Activated gamma-delta T cell treated with anti-CD3 and anti-CD28 coated beads, Interleukin-2, amount 50 U/mL, for 16 hours (primary cell): ENCODE data around the gene FAM120B.
"Not testable (repeated sequence)": the region's sequence is repeated elsewhere in the genome, so short reads cannot be mapped to it uniquely, and the experiment has no call there.

ENCODE experiments used
- DNase-seq: peaks from one replicate; pipeline ENCODE4 v3.0.0-alpha.2; 2020; ENCODE audit warnings: low read depth

Gene FAM120B

DNA sequence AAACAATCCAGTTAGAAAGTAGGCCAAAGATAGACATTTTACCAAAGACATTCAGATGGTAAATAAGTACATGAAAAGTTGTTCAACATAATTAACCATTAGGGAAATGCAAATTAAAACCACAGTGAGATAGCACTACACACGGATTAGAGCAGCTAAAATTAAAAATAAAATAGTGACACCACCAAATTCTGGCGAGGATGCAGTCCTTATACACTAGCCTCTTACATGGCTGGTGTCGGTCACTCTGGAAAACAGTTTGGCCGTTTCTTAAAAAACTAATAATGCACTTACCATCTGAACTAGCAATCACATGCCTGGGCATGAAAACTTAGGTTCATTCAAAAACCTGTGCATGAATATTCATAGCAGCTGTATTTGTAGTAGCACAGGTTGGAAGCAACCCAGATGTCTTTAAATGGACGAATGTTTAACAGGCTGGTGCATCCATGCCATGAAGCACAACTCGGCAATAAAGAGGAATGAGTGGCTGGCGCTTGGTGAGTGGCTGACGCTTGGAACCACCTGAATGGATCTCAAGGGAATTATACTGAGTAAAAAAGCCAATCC is 77.0 kb downstream of the FAM120B start:
- DNase-seq = no peak

DNA sequence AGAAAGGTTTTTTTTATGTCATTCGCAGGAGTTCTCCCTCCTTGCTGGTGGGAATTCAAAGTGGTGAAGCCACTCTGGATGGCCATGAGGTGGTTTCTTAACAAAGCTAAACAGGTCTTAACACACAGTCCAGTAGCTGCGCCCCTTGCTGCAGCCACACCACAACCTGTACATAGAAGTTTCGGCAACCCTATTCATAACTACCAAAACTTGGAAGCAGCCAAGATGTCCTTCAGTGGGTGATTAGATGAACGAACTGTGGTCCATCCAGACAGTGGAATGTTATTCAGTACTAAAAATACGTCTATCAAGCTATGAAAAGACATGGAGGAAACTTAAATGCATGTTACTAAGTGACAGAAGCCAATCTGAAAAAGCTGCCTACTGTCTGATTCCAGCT is 78.9 kb downstream of the FAM120B start:
- no peak for DNase-seq

DNA sequence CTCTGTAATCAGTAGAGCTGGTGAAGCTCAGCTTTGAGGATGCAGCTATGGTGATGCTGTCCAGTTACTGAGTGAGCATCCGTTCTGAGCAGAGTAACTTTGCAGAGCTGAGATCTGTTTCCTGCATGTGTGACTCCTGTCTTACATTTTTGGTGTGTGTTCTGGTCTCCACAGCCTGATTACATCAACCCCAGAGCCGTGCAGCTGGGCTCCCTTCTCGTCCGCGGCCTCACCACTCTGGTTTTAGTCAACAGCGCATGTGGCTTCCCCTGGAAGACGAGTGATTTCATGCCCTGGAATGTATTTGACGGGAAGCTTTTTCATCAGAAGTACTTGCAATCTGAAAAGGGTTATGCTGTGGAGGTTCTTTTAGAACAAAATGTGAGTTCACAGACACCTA is 81.6 kb downstream of the FAM120B start:
- no peak for DNase-seq

DNA sequence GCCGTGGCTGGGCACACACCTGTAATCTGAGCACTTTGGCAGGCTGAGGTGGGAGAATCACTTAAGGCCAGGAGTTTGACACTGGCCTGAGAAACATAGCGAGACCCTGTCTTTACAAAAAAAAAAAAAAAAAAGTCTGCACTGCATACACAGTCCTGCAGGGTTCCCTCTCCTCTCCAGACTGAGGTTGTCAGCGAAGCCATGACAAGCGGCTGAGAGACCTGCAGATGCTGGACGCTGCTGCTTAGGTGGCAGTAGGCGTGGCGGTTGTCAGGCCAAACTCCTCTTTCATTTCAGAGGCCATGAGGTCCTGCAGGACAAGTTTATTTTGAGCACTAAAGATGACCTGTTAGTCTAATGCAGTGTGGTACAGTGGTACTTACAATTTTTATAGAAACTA is 86.5 kb downstream of the FAM120B start:
- DNase-seq = no peak

DNA sequence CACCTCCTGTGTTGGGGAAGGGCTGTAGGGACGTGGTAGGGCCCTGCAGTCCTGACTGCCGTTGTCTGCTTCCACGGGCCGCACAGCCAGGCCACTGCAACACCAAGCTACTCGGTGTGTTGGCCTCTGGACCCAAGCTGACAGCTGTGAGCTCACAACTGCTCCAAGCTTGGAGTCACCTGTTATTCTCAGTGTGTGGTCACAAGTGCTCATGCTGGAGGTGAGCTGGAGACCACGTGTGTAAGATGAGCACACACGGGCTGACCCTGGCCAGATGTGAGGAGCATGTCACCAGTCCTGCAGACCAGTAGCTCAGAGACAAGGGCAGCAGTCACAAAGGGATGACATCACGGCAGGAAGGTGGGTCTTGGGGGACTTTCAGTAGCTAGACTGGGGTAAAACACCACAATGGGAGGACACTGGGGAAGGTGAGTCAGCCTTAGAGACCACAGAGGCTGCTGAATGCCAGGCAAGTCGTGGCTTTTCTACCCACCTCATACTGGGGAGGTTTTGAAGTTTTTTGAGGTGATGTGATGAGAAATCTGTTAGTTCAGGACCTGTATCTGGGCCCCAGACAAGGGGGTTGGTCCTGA is 87.3 kb downstream of the FAM120B start:
- DNase-seq = peak; percentile 14

DNA sequence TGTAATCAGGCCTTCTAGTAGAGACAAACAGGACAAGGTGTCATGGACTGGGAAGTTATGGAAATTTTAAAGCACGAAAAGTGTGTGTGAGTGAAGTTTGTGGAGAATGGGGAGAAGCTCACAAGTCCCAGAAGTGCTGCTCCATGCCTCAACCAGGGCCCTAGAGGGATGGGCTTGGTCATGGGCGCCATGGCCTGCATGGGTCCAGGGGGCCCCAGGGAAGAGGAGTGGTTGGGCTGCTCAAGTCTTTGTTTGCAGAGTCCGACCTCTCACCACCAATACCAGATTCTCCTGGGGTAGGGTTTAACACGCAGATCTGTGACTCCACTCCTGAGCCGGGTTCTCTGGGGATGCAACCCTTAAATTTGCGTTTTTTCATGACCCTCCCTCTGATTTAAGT is 88.4 kb downstream of the FAM120B start:
- DNase-seq = no peak

DNA sequence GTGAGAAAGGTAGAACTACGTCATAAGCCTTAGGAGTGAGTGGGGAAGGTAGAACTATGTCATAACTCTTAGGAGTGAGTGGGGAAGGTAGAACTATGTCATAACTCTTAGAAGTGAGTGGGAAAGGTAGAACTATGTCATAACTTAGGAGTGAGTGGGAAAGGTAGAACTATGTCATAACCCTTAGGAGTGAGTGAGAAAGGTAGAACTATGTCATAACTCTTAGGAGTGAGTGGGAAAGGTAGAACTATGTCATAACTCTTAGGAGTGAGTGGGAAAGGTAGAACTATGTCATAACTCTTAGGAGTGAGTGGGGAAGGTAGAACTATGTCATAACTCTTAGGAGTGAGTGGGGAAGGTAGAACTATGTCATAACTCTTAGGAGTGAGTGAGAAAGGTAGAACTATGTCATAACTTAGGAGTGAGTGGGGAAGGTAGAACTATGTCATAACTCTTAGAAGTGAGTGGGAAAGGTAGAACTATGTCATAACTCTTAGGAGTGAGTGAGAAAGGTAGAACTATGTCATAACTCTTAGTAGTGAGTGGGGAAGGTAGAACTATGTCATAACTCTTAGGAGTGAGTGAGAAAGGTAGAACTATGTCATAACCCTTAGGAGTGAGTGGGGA is 92.3 kb downstream of the FAM120B start:
- DNase-seq = not testable (repeated sequence)

DNA sequence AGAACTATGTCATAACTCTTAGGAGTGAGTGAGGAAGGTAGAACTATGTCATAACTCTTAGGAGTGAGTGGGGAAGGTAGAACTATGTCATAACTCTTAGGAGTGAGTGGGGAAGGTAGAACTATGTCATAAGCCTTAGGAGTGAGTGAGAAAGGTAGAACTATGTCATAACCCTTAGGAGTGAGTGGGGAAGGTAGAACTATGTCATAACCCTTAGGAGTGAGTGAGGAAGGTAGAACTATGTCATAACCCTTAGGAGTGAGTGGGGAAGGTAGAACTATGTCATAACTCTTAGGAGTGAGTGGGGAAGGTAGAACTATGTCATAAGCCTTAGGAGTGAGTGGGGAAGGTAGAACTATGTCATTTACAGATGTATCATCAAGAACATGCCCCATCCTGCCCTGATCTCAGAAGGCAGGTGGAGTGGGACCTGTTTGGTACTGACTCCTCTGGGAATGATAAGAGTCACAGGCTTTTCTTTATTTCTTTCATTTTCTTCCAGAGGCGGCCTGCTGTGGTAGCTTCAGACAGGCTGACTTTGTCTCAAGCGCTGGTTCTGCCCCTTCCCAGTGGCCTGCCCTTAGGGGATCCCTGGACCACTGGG is 93.5 kb downstream of the FAM120B start:
- not testable (repeated sequence) for DNase-seq

DNA sequence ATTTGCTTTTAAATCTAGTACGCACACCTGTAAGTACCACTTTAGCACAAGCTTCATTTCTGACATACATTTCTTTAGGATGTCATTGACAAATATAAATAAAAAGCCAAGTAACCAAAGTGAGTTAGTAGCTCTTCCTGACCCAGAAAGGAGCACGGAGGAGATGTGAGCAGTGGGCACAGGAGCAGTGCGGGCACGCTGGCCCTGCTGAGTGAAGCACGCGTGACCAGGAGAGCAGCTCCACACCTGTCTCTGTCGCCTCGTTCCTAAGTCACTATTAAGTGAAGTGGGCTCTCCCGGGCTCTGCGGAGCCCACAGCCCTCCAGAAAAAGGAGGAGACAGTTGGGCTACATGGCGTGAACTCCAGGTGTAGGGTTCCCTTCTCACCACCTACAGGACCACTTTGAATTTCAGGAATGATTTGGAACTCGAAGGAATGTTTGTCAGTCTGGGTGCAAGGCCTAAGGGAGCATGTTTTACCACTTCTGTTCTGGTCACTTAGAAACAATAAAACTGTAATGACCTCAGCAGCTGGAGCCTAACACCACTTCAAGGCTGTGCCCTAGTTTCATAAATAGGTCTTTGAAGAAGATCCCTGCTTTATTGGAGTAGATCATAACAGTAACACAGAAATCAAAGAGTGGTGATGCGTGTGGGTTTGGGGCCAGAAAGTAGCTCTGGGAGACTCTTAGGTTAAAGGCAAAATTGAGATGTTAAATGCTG is 95.9 kb downstream of the FAM120B start:
- no peak for DNase-seq

DNA sequence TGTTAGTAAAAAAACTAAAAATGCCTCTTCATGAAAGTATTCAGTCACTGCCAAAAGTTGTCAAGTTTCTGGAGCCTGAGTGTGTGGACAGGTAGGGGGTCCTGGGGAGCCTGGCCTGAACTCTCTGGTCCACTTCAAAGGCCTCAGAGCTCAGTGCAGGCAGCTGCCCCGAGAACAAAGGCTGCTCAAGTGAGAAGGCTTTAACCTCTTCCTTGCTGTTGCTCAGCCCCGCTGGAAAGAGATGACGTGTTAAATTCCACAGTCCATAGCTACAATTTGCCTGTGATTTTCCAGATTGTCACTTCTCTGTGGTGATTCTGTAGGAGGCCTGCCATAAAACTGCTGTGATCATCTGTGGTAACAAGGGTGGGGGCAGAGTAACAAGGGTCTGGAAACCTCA is 96.9 kb downstream of the FAM120B start:
- no peak for DNase-seq

DNA sequence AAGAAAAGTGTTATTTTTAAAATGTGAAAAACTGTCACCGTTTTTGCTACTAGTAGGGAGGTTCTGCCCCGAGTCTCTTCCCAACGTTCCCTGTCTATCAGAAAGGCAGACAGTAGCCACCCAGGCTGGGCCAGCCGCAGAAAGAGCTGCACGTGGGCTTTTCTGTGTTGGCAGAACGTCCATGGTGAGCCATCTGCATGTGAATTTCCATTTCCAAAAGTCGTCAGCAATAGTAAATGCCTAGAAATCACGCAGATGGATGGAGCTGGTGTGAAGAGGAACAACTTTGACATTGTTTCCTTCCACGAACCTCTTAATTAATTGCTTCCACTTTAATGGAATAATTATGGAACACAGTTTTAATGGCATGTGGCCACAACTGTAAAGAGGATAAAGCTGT is 97.5 kb downstream of the FAM120B start:
- no peak for DNase-seq

DNA sequence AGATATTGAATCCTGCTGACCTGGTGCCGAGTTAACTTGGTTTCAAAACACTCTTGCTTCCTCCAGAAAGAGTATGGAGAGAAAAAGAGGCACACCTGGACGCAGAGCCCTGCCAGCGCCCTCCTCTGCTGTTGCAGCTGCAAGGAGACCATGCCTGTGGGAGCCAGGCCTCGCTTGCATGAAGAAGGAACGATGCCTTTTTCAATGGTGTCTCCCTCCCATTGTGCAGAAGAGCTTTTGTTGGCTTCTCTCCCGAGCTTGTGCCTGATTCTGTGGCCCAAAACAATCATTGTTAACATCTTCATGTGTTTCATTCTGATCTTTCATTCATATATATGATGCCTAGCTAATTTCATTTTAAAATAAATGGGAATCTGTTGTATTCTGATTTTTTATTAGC is 98.1 kb downstream of the FAM120B start:
- no peak for DNase-seq

DNA sequence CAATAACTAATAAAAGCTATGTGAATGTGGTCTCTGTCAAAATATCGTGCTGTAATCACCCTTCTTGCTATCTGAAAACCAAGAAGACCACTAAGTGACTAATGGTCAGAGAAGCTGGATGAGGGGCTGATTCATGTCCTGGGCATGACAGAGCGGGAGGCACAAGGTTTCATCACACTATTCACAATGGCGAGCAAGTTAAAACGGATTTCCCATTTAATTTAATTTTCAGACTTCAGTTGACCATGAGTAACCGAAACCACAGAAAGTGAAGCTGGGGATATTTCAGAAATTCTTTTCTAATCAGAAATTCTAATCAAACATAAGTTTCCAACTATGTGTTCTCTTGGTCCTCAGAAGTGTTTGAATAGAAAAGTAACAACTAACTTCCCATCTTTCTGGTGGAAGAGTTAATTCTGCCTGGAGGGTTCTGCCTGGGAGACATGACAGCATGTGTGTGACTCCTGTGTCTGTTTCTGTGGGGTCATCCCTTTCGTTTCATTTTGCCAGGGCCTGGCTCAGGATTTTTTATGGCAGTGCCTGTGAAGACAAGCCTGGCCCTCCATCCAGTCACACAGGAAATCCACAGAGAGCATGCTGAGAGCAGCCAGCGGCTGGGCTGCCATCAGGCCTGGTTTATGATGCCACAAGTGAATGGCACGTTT is 98.9 kb downstream of the FAM120B start:
- no peak for DNase-seq

DNA sequence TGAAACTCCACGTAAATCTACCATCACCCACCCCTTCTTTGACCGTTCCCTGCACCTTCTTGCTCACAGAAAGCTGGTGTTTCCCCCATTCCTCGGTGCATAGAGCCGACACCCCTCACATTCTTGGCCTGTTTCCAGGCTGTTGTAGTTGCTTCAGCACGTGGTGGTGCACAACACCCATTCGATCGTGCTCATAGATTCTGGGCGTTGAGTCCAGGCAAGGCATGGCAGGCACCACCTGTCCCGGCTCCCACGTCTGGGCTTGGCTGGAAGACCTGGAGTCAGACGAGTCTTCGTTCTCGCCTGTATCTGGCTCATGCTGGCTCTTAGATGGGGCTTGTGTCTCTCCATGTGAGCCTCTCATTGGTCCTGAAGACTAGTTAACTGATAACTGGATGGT is 100.6 kb downstream of the FAM120B start:
- DNase-seq = no peak

DNA sequence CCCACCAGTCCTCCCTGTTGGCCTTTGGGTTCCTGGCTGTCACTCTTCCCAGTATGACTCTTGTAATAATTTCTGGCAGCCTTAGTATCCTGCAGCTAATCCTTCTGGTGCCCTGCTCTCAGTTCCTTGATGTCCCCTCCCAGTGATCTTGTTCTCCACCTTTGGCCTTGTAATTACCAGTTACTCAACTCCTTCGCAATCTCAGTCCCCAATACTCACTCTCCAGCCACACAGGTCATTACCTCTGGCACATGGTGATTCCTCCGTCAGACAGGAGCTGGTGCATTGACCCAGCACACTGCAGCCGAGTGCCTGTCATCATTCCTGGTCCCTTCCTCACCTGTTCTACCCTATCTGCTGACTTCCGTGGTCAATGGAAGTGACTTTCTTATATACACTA is 101.4 kb downstream of the FAM120B start:
- DNase-seq = no peak

DNA sequence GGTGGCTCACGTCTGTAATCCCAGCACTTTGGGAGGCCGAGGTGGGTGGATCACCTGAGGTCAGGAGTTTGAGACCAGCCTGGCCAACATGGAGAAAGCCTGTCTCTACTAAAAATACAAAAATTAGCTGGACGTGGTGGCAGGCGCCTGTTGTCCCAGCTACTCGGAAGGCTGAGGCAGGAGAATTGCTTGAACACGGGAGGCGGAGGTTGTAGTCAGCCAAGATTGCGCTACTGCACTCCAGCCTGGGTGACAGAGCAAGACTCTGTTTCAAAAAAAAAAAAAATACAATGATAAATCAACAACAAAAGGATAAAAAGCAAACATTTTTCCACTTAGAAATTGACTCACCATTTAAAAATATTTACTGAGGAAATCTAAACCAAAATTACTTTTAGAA is 103.2 kb downstream of the FAM120B start:
- not testable (repeated sequence) for DNase-seq

DNA sequence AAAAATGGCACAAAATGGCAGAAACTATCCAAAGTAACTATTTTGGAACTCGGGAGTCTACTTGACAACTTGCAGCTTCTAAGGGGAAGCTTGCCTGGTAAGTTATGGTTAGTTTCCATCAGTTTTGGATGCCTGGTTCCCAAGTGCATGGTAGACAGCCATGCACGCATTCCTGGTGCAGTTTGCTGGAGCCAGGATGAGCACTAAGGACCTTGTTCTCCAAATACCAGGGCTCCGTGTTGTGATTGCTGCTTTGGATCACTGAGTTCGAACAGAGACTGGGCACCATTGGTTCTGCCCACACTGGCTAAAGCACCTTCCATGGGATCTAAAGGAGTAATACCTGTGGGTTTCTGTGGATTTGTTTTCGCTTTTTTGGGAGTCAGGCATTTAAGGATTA is 103.7 kb downstream of the FAM120B start:
- no peak for DNase-seq

DNA sequence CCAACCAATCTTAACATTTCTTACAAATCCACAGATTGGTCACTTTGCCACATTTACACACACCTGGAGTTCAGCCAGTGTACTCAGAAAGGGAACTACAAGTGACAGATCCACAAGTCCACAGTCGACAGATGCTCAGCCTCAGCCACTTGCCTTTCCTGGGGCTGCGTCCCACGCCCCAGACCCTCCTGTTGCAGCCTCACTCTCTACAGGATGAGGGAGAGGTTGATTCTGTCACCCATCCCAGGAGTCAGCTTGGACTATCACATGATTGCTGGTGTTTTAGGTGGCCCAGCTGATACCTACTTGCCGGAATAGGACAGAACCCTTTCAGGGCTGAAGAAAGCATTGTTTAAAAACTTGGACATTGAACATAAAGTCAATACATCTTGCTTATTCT is 108.8 kb downstream of the FAM120B start:
- no peak for DNase-seq

DNA sequence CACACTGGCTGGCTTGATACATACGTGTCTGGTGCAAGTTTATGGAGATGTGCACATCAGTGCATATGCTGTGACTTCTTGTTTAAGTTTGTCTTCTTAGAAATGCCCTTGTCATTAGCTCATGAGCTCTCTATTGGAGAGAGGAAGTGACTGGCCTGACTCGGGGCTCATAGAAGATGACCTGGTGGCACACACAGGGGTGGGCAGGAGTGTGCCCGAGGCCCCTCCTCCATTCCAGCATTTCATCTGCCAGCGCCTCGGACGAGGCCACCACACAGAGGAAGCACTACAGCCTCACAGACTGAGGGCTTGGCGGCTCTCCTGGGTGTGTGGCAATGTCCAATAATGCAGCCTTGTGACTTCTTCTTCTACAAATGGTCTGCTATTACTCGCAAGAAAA is 109.7 kb downstream of the FAM120B start:
- no peak for DNase-seq

DNA sequence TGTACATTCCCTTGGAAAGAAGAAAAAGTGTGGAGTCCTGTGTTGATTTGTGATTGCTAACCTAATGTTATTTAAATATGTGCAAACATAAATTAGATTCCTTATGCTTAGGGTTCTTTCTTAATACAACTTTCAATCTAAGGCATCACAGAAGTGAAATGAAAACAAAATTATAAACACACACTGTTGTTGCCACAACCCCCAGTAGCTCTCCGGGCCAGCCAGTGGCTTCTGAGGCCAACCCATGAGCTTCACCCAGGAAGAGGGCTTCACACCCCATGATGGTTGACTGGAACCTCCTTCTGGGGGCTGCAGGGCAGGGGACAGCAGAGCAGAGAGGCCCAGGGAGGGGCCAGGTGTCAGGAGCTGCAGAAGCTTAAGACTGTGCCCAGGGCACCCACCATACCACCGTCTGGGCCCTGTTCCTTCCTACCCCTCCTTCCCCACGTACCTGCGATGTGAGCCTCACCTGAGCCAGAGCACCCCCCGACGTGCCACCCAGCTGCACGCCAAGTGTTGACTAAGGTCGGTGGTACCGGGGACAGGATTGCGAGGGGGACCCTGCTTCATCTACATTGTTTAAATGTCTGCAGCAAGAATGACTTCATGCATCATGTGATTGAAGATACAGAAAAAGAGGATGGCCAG is 110.5 kb downstream of the FAM120B start:
- no peak for DNase-seq

DNA sequence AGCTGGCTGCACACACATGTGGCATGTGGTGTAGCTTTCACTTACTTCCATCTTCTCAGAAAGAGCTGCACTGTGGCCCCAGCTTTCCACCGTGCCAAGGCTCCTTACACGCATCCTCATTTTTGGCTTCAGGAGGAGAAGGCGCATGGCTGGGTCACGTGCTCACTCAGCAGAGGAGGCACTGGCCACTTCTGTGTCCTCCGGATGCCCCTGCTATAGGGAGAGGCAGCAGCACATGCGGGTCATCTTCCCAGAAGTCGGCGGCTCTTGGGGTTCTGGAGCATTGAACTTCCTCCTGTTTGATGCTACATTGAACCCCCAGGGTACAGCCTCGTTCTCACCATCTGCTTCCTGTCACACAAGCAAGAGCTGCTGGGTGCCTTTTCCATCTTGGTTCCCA is 111.3 kb downstream of the FAM120B start:
- DNase-seq = no peak

DNA sequence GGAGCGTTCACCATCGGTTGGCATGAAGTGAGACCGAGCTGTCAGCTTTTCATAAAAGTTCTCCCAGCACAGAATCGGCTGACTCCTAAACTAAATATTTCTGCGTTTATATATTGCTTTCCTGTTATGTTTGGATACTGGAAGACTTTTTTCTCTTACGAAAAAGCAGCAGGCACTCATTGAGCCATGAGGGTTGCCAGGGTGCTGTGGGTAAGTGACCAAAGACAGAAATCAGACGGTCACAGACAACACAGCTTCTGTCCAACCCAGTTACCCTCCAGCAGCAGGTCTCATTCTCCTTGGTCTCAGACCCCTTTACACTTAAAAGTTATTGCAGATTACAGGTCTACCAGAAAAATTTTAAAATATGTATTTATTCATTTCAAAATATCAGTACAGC is 113.7 kb downstream of the FAM120B start:
- DNase-seq = no peak
